IMR-90 (cell line): ENCODE measurements around the gene PRSS2. TPM values are rescaled to one million over a fixed set of nuclear protein-coding genes. Genes with fewer than 3 reads are reported as not detected.

ENCODE experiments used
- ATAC-seq: fragments of 200-7000 bp; cut with Tn5 transposase; 2 replicates; pipeline ENCODE4 v1.9.1; 2020; ENCODE audit warnings: low read depth, mild to moderate bottlenecking, moderate library complexity
- BruUV-seq: library from RNA; stranded (reverse); fragments of 400-500 nt; replicated peaks from 2 replicates; lab custom pipeline; 2021; lab: Mats Ljungman, UMichigan
- CTCF ChIA-PET: fragments of 300-600 bp; formaldehyde crosslinking; extraction: SDS; loops from one replicate; lab custom pipeline; 2021; ENCODE audit warnings: antibody characterized with exemption; lab: Yijun Ruan, JAX
- POLR2A ChIA-PET: fragments of 300-600 bp; sonication (Branson Sonifier 250); formaldehyde crosslinking; loops from one replicate; lab custom pipeline; 2022; ENCODE audit warnings: antibody characterized with exemption; ENCODE audit not compliant: unreplicated experiment; lab: Charles Lee
- DNase-seq: peaks from one replicate; pipeline ENCODE4 v3.0.0; 2013
- H2AFZ ChIP-seq: replicated peaks from 2 replicates; pipeline ENCODE3; 2013; ENCODE audit warnings: low read length, mild to moderate bottlenecking; ENCODE audit not compliant: poor library complexity
- H2AK5ac ChIP-seq: 2 replicates; pipeline ENCODE4 v1.6.1; 2013; ENCODE audit warnings: low read depth, low read length, inconsistent platforms
- H2AK9ac ChIP-seq: replicated peaks from 2 replicates; pipeline ENCODE3; 2013; ENCODE audit warnings: mild to moderate bottlenecking, low read depth, low read length, moderate library complexity; ENCODE audit not compliant: poor library complexity
- H2BK120ac ChIP-seq: 2 replicates; pipeline ENCODE4 v1.6.1; 2013; ENCODE audit warnings: low read depth, low read length, inconsistent platforms
- H2BK15ac ChIP-seq: 3 replicates; pipeline ENCODE4 v1.6.1; 2013; ENCODE audit warnings: low read depth, low read length, inconsistent platforms
- H2BK20ac ChIP-seq: 2 replicates; pipeline ENCODE4 v1.6.1; 2013; ENCODE audit warnings: low read depth, mild to moderate bottlenecking, inconsistent platforms, low read length, moderate library complexity
- H2BK5ac ChIP-seq: 2 replicates; pipeline ENCODE4 v1.6.1; 2013; ENCODE audit warnings: mild to moderate bottlenecking, low read depth, low read length, inconsistent platforms; ENCODE audit not compliant: poor library complexity, severe bottlenecking
- H3K14ac ChIP-seq: replicated peaks from 2 replicates; pipeline ENCODE4 v1.6.1; 2013; ENCODE audit warnings: low read depth, low read length, inconsistent platforms
- H3K18ac ChIP-seq: 2 replicates; pipeline ENCODE4 v1.6.1; 2013; ENCODE audit warnings: low read depth, low read length, control low read depth
- H3K23ac ChIP-seq: 2 replicates; pipeline ENCODE4 v1.6.1; 2013; ENCODE audit warnings: low read depth, low read length, inconsistent platforms
- H3K27ac ChIP-seq: 2 replicates; pipeline ENCODE4 v1.5.1; 2013; ENCODE audit warnings: mild to moderate bottlenecking, control low read depth, low read length; ENCODE audit not compliant: insufficient read depth
- H3K27me3 ChIP-seq: 2 replicates; pipeline ENCODE4 v1.6.1; 2013; ENCODE audit warnings: low read length; ENCODE audit not compliant: control insufficient read depth, insufficient read depth
- H3K36me3 ChIP-seq: 2 replicates; pipeline ENCODE4 v1.6.1; 2013; ENCODE audit warnings: low read length, mixed read lengths; ENCODE audit not compliant: control insufficient read depth, insufficient read depth
- H3K4ac ChIP-seq: 2 replicates; pipeline ENCODE4 v1.6.1; 2013; ENCODE audit warnings: low read depth, low read length, inconsistent platforms
- H3K4me1 ChIP-seq: 2 replicates; pipeline ENCODE4 v1.6.1; 2013; ENCODE audit warnings: low read length, mixed read lengths; ENCODE audit not compliant: control insufficient read depth, insufficient read depth
- H3K4me2 ChIP-seq: 2 replicates; pipeline ENCODE4 v1.6.1; 2013; ENCODE audit warnings: low read depth, mild to moderate bottlenecking, control low read depth, low read length, moderate library complexity
- H3K4me3 ChIP-seq: 2 replicates; pipeline ENCODE4 v1.5.1; 2013; ENCODE audit warnings: low read depth, mild to moderate bottlenecking, control low read depth, low read length, moderate library complexity; ENCODE audit not compliant: insufficient read depth
- H3K56ac ChIP-seq: 2 replicates; pipeline ENCODE4 v1.6.1; 2013; ENCODE audit warnings: low read length, inconsistent platforms; ENCODE audit not compliant: insufficient read depth; ENCODE audit errors: extremely low read depth
- H3K79me1 ChIP-seq, 2 experiments: 2 replicates each; pipeline ENCODE4 v1.6.1; 2013; ENCODE audit warnings: low read length in 2 of 2, inconsistent platforms in 1 of 2, low read depth in 1 of 2
- H3K9ac ChIP-seq: 2 replicates; pipeline ENCODE4 v1.6.1; 2013; ENCODE audit warnings: low read depth, low read length, control low read depth
- H3K9me1 ChIP-seq: 2 replicates; pipeline ENCODE4 v1.6.1; 2013; ENCODE audit warnings: low read length, inconsistent platforms; ENCODE audit not compliant: insufficient read depth
- H3K9me3 ChIP-seq: 2 replicates; pipeline ENCODE4 v1.6.1; 2013; ENCODE audit warnings: low read length; ENCODE audit not compliant: control insufficient read depth, insufficient read depth
- H4K20me1 ChIP-seq: 2 replicates; pipeline ENCODE4 v1.6.1; 2013; ENCODE audit warnings: low read length, inconsistent platforms; ENCODE audit not compliant: insufficient read depth
- H4K5ac ChIP-seq: 2 replicates; pipeline ENCODE4 v1.6.1; 2013; ENCODE audit warnings: mild to moderate bottlenecking, low read depth, low read length, control low read depth
- H4K8ac ChIP-seq, 2 experiments: 2 replicates each; pipeline ENCODE4 v1.6.1; 2013; ENCODE audit warnings: low read depth in 2 of 2, low read length in 2 of 2, control low read depth in 1 of 2, inconsistent platforms in 1 of 2
- H4K91ac ChIP-seq: 2 replicates; pipeline ENCODE4 v1.6.1; 2013; ENCODE audit warnings: low read depth, low read length, inconsistent platforms; ENCODE audit not compliant: insufficient read depth
- BHLHE40 ChIP-seq: fragments of 150-350 bp; IDR thresholded peaks from 2 replicates; pipeline ENCODE4 v1.6.1; 2016; ENCODE audit warnings: mild to moderate bottlenecking, low read depth, low read length
- CTCF ChIP-seq: conservative IDR thresholded peaks from 2 replicates; pipeline ENCODE4 v1.5.1; 2012; ENCODE audit warnings: mild to moderate bottlenecking, low read depth, low read length, improper control_type of control experiment
- NFE2L2 ChIP-seq: fragments of 150-350 bp; IDR thresholded peaks from 2 replicates; pipeline ENCODE4 v1.6.1; 2016; ENCODE audit warnings: low read depth, mild to moderate bottlenecking, low read length
- RAD21 ChIP-seq: IDR thresholded peaks from 2 replicates; pipeline ENCODE4 v1.6.1; 2012; ENCODE audit warnings: low read length, improper control_type of control experiment
- SMC3 ChIP-seq: fragments of 150-350 bp; IDR thresholded peaks from 2 replicates; pipeline ENCODE4 v1.6.1; 2016; ENCODE audit warnings: low read depth, mild to moderate bottlenecking, antibody characterized with exemption, low read length, moderate library complexity
- USF2 ChIP-seq: fragments of 150-350 bp; IDR thresholded peaks from 2 replicates; pipeline ENCODE4 v1.6.1; 2017; ENCODE audit warnings: mild to moderate bottlenecking, antibody characterized with exemption, low read length, low read depth
- WGBS, 2 experiments: methylation state at CpG; one replicate each; pipeline versions ENCODE4 v1.1.5 to v1.1.7; 2013; ENCODE audit warnings: missing lambda C conversion rate in 2 of 2; ENCODE audit not compliant: insufficient read length in 1 of 2; ENCODE audit errors: extremely low coverage in 2 of 2; 5-methylcytosine and 5-hydroxymethylcytosine counted together
- dilution Hi-C: fragments of 300-500 bp; cut with HindIII; formaldehyde crosslinking; loops from one replicate; pipeline ENCODE4 v1.14.3; 2018; ENCODE audit warnings: low sequenced_read_pairs; ENCODE audit not compliant: unreplicated experiment
- in situ Hi-C: fragments of 300-500 bp; cut with MboI; formaldehyde crosslinking; loops from 3 replicates; pipeline ENCODE4 v1.14.3; 2019; ENCODE audit warnings: low sequenced_read_pairs, inconsistent platforms, mixed read lengths
- intact Hi-C: fragments of 100-400 bp; cut with micrococcal nuclease; formaldehyde crosslinking; loops from 2 replicates; pipeline ENCODE4 v1.10.0; 2022
- polyA plus RNA-seq, 3 experiments: library from polyadenylated mRNA; depleted of rRNA; stranded (reverse); fragments of >200 nt; gene quantifications; 2 replicates each; pipeline ENCODE4 v1.2.3, GENCODE V29; 2012; ENCODE audit warnings: low replicate concordance in 1 of 3
- total RNA-seq: library from RNA; depleted of rRNA; stranded (reverse); fragments of >200 nt; gene quantifications from 2 replicates; pipeline ENCODE4 v1.2.3, GENCODE V29; 2012

PRSS2 gene
- total and polyA plus RNA-seq, 2 of the 4 experiments (the other 2 are of a cell fraction), result not detected

GRCh38 chr7:142811154-142811737 lies 40.5 kb downstream of the PRSS2 start:
- no peak overlapping the region for H3K4me3 ChIP-seq
- in situ Hi-C loops, result no loop called here
- DNase-seq (peak; percentile 54), ATAC-seq (peak; percentile 84)
- H3K56ac ChIP-seq, result no peak overlapping the region
- H2BK20ac ChIP-seq, result no peak overlapping the region
- no peak overlapping the region for H3K23ac ChIP-seq
- no peak overlapping the region for H2AK5ac ChIP-seq
- no peak overlapping the region for H2AFZ ChIP-seq
- intact Hi-C loops, result loop anchor here (1.0 kb wide), 2 partner anchors 179 to 276 kb away; no protein-coding TSS in a partner anchor
- H3K27ac ChIP-seq, result no peak overlapping the region
- 43% methylated on average over 2 of the region's 6 CpGs; no CpG with 5 or more reads in 1 of the 2 experiments for WGBS, 2 experiments
- H3K9me1 ChIP-seq, result no peaks in the 10 kb centered on the region
- H3K9me3 ChIP-seq, result no peaks in the 10 kb centered on the region
- H3K27me3 ChIP-seq, result peaks cover 2% of the 10 kb centered on the region; the same call in 1 of the 2 replicates
- H2AK9ac ChIP-seq, result no peak overlapping the region
- H2BK15ac ChIP-seq, result no peak overlapping the region
- peak; percentile 71 for TF ChIP-seq CTCF
- no peak for TF ChIP-seq NFE2L2
- TF ChIP-seq RAD21, result peak; percentile 60
- TF ChIP-seq USF2, result no peak
- peak; percentile 72 for TF ChIP-seq SMC3
- no peak for TF ChIP-seq BHLHE40
- dilution Hi-C loops, result no loop called here
- H4K5ac ChIP-seq, result no peak overlapping the region
- H2BK120ac ChIP-seq, result no peak overlapping the region
- no peak overlapping the region for H3K4me2 ChIP-seq
- H3K4me1 ChIP-seq, result no peaks in the 10 kb centered on the region
- H3K79me1 ChIP-seq, result no peaks in the 10 kb centered on the region
- no peak overlapping the region for H3K9ac ChIP-seq
- no TSS peak for BruUV-seq
- ChIA-PET POLR2A (no interaction called here), CTCF (interaction anchor here (0.6 to 1.4 kb wide), 6 partner anchors 12 to 398 kb away, joined by 3 to 6 read pairs (median 4); no protein-coding TSS in a partner anchor)
- no peak overlapping the region for H4K91ac ChIP-seq
- no peak overlapping the region for H3K14ac ChIP-seq
- H3K18ac ChIP-seq, result no peak overlapping the region
- no peak overlapping the region for H2BK5ac ChIP-seq
- H4K8ac ChIP-seq, result no peak overlapping the region
- H3K4ac ChIP-seq, result no peak overlapping the region
- H3K36me3 ChIP-seq, result no peaks in the 10 kb centered on the region
- no peaks in the 10 kb centered on the region for H4K20me1 ChIP-seq
